Nephron (organoid): ENCODE results near the gene DLG4.

Experiments used
- H3K27ac Mint-ChIP-seq, 3 experiments: 2 replicates each; pipeline ENCODE4 v1.8.0; 2020; ENCODE audit warnings: mixed read lengths in 3 of 3, mild to moderate bottlenecking in 2 of 3, moderate library complexity in 1 of 3
- H3K27me3 Mint-ChIP-seq: 2 replicates; pipeline ENCODE4 v1.8.0; 2021; ENCODE audit warnings: low read depth, mild to moderate bottlenecking, moderate library complexity, mixed read lengths
- H3K36me3 Mint-ChIP-seq: 2 replicates; pipeline ENCODE4 v1.8.0; 2020; ENCODE audit warnings: low read depth, mixed read lengths
- H3K4me1 Mint-ChIP-seq: 2 replicates; pipeline ENCODE4 v1.8.0; 2020; ENCODE audit warnings: mixed read lengths
- H3K4me3 Mint-ChIP-seq, 3 experiments: 2 replicates each; pipeline ENCODE4 v1.8.0; 2020; ENCODE audit warnings: mild to moderate bottlenecking in 3 of 3, mixed read lengths in 3 of 3, moderate library complexity in 2 of 3
- H3K9me3 Mint-ChIP-seq: 2 replicates; pipeline ENCODE4 v1.8.0; 2020; ENCODE audit warnings: mixed read lengths
- TF ChIP-seq, protein P1 (sequence below), 3 experiments: fragments of 200-600 bp; sonication (generic); IDR thresholded peaks; one replicate each; pipeline ENCODE4 v1.5.0; 2021; ENCODE audit warnings: antibody characterized with exemption in 3 of 3; ENCODE audit not compliant: unreplicated experiment in 3 of 3

DLG4 gene

DNA sequence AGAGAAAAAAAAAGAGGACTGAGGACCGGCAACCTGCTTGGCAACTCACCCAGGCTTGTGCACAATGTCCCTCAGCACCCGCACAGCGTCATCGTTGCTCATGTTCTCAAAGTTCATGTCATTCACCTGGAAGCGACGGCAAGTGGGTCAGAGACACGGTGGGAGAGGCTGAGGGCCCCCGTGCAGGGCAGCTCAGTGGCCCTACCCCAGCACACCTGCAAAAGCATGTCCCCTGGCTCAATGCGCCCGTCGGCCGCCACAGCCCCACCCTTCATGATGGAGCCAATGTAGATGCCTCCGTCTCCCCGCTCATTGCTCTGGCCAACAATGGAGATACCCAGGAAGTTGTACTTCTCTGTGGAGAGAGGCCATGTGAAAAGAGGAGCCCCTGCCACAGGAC is 9.3 kb upstream of the DLG4 start:
- Mint-ChIP-seq H3K4me3 (no peak overlapping the region), H3K4me1 (peaks cover 19% of the 10 kb centered on the region), H3K9me3 (no peaks in the 10 kb centered on the region), H3K27ac (no peak overlapping the region), H3K27me3 (no peaks in the 10 kb centered on the region), H3K36me3 (peaks cover 41% of the 10 kb centered on the region)
- TF ChIP-seq, protein P1, sequence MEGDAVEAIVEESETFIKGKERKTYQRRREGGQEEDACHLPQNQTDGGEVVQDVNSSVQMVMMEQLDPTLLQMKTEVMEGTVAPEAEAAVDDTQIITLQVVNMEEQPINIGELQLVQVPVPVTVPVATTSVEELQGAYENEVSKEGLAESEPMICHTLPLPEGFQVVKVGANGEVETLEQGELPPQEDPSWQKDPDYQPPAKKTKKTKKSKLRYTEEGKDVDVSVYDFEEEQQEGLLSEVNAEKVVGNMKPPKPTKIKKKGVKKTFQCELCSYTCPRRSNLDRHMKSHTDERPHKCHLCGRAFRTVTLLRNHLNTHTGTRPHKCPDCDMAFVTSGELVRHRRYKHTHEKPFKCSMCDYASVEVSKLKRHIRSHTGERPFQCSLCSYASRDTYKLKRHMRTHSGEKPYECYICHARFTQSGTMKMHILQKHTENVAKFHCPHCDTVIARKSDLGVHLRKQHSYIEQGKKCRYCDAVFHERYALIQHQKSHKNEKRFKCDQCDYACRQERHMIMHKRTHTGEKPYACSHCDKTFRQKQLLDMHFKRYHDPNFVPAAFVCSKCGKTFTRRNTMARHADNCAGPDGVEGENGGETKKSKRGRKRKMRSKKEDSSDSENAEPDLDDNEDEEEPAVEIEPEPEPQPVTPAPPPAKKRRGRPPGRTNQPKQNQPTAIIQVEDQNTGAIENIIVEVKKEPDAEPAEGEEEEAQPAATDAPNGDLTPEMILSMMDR (IDR thresholded peaks at IDR 0.05; ENCODE audit: unreplicated experiment in 3 of 3) = no peak

DNA sequence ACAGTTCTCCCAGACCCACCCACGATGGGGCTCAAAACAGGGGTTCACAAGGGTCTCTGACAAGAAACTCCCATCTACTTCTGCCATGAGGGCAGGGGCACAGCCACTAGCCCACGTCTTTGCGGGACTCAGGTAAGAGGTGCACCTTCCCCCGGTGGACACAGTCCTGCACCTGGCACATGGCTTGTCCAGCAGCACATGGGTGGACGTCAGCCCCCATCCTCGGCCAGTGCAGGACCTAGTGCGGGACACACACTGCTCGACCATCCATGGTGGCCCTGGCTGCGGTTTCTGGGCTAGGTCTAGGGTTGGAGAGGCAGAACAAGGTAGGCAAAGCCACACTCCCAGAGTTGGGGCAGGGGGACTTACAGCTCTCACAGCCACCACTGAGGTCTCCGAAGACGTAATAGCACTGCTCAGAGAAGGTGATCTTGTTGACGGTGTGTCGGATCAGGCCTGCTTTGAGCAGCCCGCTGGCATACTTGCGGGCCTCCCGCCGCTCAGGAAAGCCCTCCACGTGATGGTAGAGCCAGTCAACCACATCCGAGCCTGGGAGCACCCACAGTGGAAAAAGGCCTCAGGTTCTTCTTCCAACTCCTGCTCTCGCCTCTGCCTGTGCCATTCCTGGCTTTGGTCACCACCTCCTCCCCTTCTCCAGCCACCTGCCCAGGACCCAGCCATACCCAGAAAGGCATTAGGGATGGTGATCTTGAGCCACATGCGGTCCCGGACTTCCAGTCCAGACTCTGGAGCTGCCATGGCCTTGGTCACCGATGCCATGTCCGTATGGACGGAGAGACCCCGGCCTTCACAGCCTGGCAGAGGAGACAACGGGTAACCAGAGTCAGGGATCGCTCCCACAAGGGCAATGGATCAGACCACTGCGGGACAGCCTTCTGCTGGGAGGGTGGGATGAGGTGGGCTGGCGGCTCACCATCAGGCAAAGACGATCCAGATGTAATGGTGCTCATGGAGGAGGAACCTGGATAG is 7.4 kb upstream of the DLG4 start:
- Mint-ChIP-seq H3K36me3 (peaks cover 53% of the 10 kb centered on the region), H3K27ac (no peak overlapping the region), H3K27me3 (no peaks in the 10 kb centered on the region), H3K4me1 (peaks cover 3% of the 10 kb centered on the region), H3K9me3 (no peaks in the 10 kb centered on the region), H3K4me3 (no peak overlapping the region)
- TF ChIP-seq, protein P1 (IDR thresholded peaks at IDR 0.05; ENCODE audit: unreplicated experiment in 3 of 3) = no peak

DNA sequence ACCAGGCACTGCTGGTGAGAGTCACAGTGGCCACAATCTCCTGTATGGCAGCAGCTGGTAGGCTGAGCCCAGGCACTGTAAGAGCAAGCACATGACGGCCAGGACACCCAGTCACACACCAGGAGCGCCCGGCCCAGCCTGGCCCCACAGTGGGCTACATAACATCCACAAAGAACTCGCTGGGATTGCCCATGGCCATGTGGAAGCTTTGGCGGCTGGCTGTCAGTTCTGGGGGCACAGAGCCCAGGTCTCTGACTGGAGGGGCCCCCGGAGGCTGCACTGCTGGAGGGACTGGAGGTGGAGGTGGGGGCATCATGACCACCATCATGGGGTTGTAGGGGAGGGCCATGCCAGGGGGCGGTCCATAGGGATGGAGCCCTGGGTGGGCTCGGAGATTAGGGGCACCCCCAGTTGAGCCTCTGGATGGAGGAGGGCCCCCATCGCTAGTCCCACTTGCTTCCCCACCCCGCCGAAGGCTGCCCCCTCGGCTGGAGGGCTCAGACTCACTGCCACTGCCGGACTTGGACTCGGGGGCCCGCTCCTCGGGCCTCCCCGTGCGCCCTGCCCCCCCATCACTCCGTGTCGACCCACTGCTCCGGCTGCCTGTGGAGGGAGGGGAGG is 6.2 kb upstream of the DLG4 start:
- Mint-ChIP-seq H3K27me3 (no peaks in the 10 kb centered on the region), H3K9me3 (no peaks in the 10 kb centered on the region), H3K4me1 (peaks cover 12% of the 10 kb centered on the region), H3K4me3 (no peak overlapping the region), H3K27ac (no peak overlapping the region), H3K36me3 (peaks cover 50% of the 10 kb centered on the region)
- TF ChIP-seq, protein P1 (IDR thresholded peaks at IDR 0.05; ENCODE audit: unreplicated experiment in 3 of 3) = no peak

DNA sequence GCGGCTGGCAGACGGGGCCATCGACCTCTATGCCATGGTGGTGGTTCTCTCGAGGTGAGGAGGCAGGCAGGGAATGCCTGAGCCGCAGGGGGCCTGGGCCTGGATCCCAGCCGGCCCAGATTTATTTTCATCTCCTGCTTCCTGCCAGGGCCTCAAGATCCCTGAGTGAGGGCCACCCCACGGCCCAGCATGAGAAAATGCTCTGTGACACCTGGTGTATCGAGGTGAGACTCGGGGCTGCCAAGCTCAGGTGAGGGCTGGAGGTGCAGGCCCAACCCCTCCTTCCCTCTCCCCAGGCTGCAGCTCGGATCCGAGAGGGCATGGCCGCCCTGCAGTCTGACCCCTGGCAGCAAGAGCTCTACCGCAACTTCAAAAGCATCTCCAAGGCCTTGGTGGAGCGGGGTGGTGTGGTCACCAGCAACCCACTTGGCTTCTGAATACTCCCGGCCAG is 5.0 kb upstream of the DLG4 start:
- TF ChIP-seq, protein P1 (IDR thresholded peaks at IDR 0.05; ENCODE audit: unreplicated experiment in 3 of 3) = no peak
- Mint-ChIP-seq H3K36me3 (peaks cover 41% of the 10 kb centered on the region), H3K4me1 (peaks cover 20% of the 10 kb centered on the region), H3K27me3 (no peaks in the 10 kb centered on the region), H3K27ac (no peak overlapping the region), H3K4me3 (no peak overlapping the region), H3K9me3 (no peaks in the 10 kb centered on the region)

DNA sequence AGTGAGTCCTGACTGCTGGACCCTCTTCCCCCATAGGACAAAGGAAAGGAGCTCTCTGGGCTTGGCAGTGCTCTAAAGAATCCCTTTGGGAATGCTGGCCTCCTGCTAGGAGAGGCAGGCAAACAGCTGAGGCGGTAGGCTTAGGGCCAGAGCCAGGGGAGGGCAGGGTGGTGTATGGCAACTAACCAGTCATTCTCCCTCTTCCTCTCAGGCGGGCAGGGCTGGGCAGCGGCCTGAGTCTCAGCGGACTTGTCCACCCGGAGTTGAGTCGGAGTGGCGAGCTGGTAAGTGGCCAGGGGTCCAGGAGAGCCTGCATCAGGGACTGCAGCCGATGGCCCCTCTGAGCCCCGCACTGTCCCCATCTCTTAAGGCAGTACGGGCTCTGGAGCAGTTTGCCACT is 4.5 kb upstream of the DLG4 start:
- H3K9me3 Mint-ChIP-seq = no peaks in the 10 kb centered on the region

More for the DNA sequence above, 4.5 kb upstream of the DLG4 start:
- TF ChIP-seq, protein P1 (IDR thresholded peaks at IDR 0.05; ENCODE audit: unreplicated experiment in 3 of 3) = no peak
- no peak overlapping the region for H3K4me3 Mint-ChIP-seq
- no peak overlapping the region for H3K27ac Mint-ChIP-seq
- H3K27me3 Mint-ChIP-seq = no peaks in the 10 kb centered on the region
- peaks cover 36% of the 10 kb centered on the region for H3K36me3 Mint-ChIP-seq
- peaks cover 26% of the 10 kb centered on the region for H3K4me1 Mint-ChIP-seq
